ENCODE results near the gene PHLPP2.

- no peak for TF ChIP-seq CTCF (conservative IDR thresholded peaks at IDR 0.05; ENCODE audit: low read depth, low read length)
- no peak for TF ChIP-seq EZH2phosphoT487 (IDR thresholded peaks at IDR 0.05; ENCODE audit: borderline replicate concordance, low read length)
- no peak for TF ChIP-seq EZH2 (IDR thresholded peaks at IDR 0.05; ENCODE audit: low read length, unreplicated experiment)
Observed at GRCh38 chr16:71687861-71688260, 36.6 kb downstream of the PHLPP2 start.
